ENCODE data around the gene ST7. TPM values are rescaled to one million over a fixed set of nuclear protein-coding genes. Genes with fewer than 3 reads are reported as not detected.
"Not testable (repeated sequence)": the region's sequence is repeated elsewhere in the genome, so short reads cannot be mapped to it uniquely, and the experiment has no call there.

ST7 gene
- total RNA-seq, 2 experiments from 2014 or later = 4.6 to 5.6 TPM

DNA sequence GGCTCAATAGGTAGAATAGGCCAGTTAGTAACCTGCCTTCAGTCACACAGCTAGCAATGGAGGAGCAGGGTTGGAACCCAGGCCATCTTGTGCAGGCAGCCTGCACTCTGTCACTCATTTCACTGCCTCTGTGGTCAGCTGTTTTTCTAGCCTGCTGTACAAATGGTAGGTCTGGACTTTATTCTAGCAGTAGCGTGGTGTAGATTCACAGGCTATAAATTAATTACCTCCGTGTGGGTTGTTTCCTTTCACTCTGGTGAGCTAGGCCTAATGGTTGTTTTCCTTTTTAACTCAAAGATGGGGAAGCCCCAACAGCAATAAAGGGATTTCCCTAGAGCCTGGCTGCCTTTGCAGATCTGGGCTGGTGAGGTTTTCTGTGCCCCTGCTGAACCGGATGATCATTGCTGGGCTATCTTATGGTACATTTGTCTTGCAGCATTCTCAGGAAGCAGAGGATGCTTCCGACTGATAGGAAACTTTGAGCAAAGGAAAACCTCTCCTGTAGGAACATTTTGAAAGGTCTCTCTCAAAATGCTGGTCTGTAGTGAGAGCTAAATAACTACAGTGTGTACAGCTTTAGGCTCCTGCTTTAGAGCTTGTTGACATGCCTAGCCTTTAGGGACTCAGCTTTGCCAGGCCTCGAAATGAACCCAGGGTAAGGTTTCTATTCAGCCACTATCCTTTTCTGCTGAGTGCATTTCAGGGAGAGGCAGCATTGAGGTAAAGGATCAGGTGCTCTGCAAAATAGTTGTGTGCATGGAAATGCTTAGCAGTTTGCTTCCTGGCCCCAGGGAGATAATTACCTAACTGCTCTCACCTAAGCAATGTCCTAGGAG lies 157.4 kb downstream of the ST7 start:
- DNase-seq = no peak
- peaks cover 14% of the 10 kb centered on the region for H3K4me1 Mint-ChIP-seq
- H3K27me3 Mint-ChIP-seq = no peaks in the 10 kb centered on the region
- peaks cover 7% of the 10 kb centered on the region for H3K36me3 Mint-ChIP-seq
- H3K4me3 Mint-ChIP-seq = peak overlapping the region; percentile 41
- peaks cover 5% of the 10 kb centered on the region for H3K9me3 Mint-ChIP-seq
- peak overlapping the region; percentile 79 for H3K27ac Mint-ChIP-seq
- POLR2A ChIA-PET = no interaction called here
- ATAC-seq (ENCODE audit: low read depth) = peak; percentile 99

DNA sequence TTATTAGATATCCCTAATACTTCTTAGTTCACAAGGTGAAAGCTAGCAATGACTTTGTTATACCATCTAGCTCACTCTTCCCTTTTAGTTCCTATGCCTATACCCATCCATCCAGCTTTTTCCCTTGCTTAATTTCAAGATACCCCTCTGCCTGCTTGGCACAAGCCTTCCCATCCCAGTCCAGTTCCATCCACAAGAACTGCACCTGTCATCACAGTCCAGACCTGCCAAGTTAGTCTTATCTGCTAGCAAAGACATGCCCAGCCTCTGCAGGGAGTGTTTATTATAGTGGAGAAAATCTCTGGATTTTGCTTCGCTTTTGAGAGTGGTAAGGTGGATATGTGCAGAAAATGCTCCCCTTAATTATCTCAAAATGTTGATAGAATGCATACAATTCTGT lies 158.2 kb downstream of the ST7 start:
- peaks cover 8% of the 10 kb centered on the region for H3K36me3 Mint-ChIP-seq
- no peak for DNase-seq
- H3K9me3 Mint-ChIP-seq = peaks cover 5% of the 10 kb centered on the region
- H3K27me3 Mint-ChIP-seq = no peaks in the 10 kb centered on the region
- no peak overlapping the region for H3K27ac Mint-ChIP-seq
- H3K4me1 Mint-ChIP-seq = peaks cover 14% of the 10 kb centered on the region
- no peak overlapping the region for H3K4me3 Mint-ChIP-seq
- ATAC-seq (ENCODE audit: low read depth) = no peak
- POLR2A ChIA-PET = no interaction called here

DNA sequence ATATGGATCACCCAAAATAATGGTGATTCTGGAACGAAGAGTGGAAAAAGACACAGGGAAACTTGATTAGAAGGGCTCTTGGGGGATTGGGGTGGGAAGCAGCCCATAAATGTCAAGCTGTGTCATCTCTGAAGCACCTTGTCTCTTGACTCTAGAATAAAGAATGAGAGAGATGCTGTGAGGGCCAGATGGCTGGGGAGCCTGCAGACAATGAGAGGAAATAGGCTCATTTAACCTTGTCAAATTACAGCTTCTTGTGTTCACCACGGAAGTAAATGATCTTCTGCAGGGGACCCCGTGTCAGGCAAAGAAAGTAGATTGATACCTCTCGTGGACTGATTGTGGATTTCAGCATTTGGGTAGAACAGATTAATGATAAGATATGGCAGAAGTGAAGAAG lies 159.3 kb downstream of the ST7 start:
- no peak overlapping the region for H3K4me3 Mint-ChIP-seq
- H3K9me3 Mint-ChIP-seq = peaks cover 5% of the 10 kb centered on the region
- DNase-seq = no peak
- no peaks in the 10 kb centered on the region for H3K27me3 Mint-ChIP-seq
- peaks cover 8% of the 10 kb centered on the region for H3K36me3 Mint-ChIP-seq
- no peak for ATAC-seq (ENCODE audit: low read depth)
- POLR2A ChIA-PET = no interaction called here
- no peak overlapping the region for H3K27ac Mint-ChIP-seq
- H3K4me1 Mint-ChIP-seq = peaks cover 14% of the 10 kb centered on the region

DNA sequence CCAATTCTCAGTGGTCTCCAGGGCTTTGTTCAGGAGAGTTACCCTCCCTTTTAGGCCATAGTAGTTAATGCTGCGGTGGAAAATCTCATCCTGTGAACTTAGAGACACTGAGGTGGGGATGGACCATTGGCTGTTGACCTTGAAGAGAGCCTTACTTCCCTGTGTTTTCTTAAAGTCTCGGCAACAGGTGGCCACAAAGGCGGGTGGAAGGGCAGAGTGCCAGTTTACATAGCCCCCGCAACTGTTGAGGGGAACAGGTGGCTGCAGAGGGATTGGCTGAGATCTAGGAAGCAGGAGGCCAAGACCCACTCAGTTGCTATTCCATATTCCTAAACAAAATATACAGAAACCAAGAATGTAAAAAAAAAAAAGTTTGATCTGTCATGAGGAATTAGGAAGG lies 160.6 kb downstream of the ST7 start:
- Mint-ChIP-seq H3K4me3 (no peak overlapping the region), H3K27me3 (no peaks in the 10 kb centered on the region), H3K4me1 (peaks cover 11% of the 10 kb centered on the region), H3K27ac (no peak overlapping the region), H3K9me3 (peaks cover 3% of the 10 kb centered on the region), H3K36me3 (peaks cover 6% of the 10 kb centered on the region)
- DNase-seq = no peak
- no peak for ATAC-seq (ENCODE audit: low read depth)
- POLR2A ChIA-PET = no interaction called here

DNA sequence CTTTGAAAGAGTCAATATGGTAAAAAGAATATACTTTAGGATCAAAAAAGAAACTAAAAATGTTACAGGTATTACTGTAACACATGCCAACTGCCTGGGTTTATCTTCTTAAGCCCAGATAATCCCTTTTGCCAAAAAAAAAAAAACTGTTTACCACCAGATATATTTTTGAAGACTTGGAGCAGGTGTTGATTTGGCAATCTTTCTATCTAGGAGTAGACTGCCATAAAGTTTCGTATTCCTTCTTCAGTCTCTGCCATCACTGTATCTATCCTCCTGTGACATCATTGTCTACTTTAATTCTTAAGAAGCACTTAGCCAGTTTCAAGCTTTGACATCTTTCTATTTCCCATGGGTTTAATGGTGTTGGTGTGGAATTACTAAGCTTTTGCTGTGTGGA lies 161.0 kb downstream of the ST7 start:
- no peak for ATAC-seq (ENCODE audit: low read depth)
- Mint-ChIP-seq H3K4me3 (no peak overlapping the region), H3K27me3 (no peaks in the 10 kb centered on the region), H3K36me3 (peaks cover 2% of the 10 kb centered on the region), H3K9me3 (no peaks in the 10 kb centered on the region), H3K4me1 (peaks cover 11% of the 10 kb centered on the region), H3K27ac (no peak overlapping the region)
- no peak for DNase-seq
- POLR2A ChIA-PET = no interaction called here

DNA sequence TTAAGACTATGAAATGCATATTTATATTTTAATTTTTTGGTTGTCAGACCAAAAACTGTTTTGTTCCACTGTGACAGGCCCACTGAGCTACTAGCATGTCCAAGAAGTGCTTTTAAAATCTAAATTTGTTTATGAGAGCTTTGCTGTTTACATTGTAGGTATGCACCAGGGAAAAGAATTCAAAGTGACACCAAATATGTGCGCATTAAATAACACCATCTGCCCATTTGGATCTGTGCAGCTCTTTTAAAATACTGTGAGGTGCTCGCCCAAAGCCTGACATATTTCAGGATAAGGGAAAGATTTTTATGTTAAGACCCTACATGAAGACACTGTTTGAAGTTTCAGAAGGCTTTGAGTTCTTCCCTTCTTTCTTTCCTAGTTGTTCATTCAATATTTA lies 162.9 kb downstream of the ST7 start:
- ATAC-seq (ENCODE audit: low read depth) (no peak), DNase-seq (no peak)
- Mint-ChIP-seq H3K36me3 (peaks cover 2% of the 10 kb centered on the region), H3K27ac (no peak overlapping the region), H3K27me3 (no peaks in the 10 kb centered on the region), H3K9me3 (no peaks in the 10 kb centered on the region), H3K4me3 (no peak overlapping the region), H3K4me1 (no peaks in the 10 kb centered on the region)
- POLR2A ChIA-PET = no interaction called here

DNA sequence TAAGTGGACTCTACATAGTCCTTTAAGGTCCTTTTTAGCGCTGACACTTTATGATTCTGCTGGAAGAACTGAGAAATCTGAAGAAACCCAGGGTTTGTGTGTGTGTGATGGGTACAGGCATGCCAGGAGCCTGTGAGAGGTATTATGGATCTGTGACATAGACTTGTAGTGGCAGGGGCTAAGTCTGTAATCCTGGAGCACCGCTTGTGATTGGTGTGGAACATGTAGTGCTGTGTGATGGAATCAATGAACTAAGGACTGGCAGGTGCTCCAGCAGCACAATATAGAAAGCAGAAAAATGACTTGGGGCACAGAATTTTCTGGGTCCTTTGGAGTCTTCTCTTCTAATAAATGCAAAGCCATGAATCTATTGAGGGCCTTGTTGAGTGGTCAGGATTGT lies 163.9 kb downstream of the ST7 start:
- no peaks in the 10 kb centered on the region for H3K4me1 Mint-ChIP-seq
- DNase-seq (no peak), ATAC-seq (ENCODE audit: low read depth) (no peak)
- POLR2A ChIA-PET = no interaction called here
- H3K27me3 Mint-ChIP-seq = no peaks in the 10 kb centered on the region
- H3K4me3 Mint-ChIP-seq = no peak overlapping the region
- no peaks in the 10 kb centered on the region for H3K9me3 Mint-ChIP-seq
- peaks cover 2% of the 10 kb centered on the region for H3K36me3 Mint-ChIP-seq
- H3K27ac Mint-ChIP-seq = no peak overlapping the region

DNA sequence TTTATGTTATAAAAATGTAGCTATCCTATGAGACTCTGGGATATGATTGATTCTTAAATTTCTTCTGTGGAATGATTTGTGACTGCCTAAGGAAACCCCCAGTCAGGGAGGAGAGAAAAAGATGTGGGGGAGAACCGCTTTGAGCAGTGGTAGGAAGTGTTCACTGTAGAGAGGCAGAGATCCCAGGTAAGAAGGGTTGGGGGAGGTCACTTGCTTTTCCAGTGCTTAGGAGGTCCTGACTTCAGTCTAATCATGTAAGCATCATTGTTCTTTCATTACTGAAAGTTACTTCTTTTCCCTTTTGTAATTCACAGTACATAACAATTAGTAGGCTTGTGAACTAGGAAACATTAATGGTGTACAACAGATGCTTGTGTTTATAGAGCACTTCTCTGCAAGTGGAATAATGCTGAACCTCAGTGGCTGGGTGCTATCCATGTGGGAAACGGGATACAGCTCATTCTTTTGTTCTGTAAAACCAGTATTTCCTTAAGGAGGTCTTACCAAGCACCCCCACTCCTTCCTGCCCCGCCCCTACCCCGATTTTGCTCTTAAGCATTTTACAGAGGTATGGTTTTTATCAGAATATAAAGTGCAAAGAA lies 165.4 kb downstream of the ST7 start:
- Mint-ChIP-seq H3K27me3 (no peaks in the 10 kb centered on the region), H3K4me3 (no peak overlapping the region), H3K27ac (no peak overlapping the region), H3K36me3 (peaks cover 2% of the 10 kb centered on the region), H3K4me1 (no peaks in the 10 kb centered on the region), H3K9me3 (no peaks in the 10 kb centered on the region)
- DNase-seq (no peak), ATAC-seq (ENCODE audit: low read depth) (no peak)
- POLR2A ChIA-PET = no interaction called here

DNA sequence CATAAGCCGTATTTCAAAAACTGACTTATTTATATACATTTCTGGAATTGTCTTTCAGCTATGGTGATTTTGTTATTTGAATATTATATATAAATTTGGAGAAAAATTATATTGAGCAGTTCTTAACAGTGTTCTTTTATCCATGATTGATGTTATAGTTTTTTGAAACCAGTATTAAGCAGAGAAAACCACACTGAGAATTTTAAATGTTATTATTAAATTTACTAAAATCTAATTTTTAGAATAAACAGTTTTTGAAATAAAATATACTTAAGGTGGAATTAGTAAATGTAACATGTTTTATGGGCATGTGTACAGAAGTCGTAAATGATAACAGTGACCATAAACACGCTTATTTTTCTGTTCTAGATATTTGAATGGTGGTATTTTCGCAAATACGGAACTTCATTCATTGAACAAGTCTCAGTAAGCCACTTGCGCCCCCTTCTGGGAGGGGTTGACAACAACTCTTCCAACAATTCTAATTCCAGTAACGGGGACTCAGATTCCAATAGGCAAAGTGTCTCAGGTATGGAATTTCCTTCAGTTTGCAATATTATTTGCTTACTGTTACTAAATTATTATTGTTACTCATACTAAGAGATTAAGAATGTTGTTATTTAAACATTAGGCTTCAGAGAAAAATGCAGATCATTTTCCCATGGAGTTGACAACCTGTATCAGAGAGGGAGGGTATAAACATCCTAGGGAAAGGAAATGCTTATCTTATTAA lies 166.1 kb downstream of the ST7 start:
- Mint-ChIP-seq H3K27ac (no peak overlapping the region), H3K9me3 (no peaks in the 10 kb centered on the region), H3K4me1 (no peaks in the 10 kb centered on the region), H3K4me3 (no peak overlapping the region), H3K36me3 (peaks cover 2% of the 10 kb centered on the region), H3K27me3 (no peaks in the 10 kb centered on the region)
- DNase-seq (peak; percentile 72), ATAC-seq (ENCODE audit: low read depth) (no peak)
- POLR2A ChIA-PET = no interaction called here

DNA sequence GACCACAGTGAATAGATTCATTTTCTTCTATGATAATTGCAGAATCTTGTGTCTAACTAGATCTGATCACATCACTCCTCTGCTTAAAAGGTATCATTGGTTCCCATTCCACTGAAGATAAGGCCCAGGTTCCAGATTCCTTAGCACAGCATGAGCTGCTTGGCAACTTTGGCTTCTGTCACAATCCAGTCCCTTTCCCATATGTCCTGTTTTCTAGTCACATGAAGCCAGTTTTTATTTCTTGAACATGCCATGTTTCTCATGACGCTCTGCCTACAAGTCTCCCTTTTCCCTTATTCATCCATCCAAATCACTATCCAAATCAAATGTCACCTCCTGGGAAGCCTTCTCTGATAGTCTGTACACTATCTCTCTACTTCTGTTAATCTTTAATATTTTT lies 167.0 kb downstream of the ST7 start:
- H3K36me3 Mint-ChIP-seq; H3K4me3 Mint-ChIP-seq; H3K4me1 Mint-ChIP-seq; ATAC-seq (ENCODE audit: low read depth); H3K27me3 Mint-ChIP-seq; H3K27ac Mint-ChIP-seq; DNase-seq; POLR2A ChIA-PET; H3K9me3 Mint-ChIP-seq: not testable (repeated sequence)

DNA sequence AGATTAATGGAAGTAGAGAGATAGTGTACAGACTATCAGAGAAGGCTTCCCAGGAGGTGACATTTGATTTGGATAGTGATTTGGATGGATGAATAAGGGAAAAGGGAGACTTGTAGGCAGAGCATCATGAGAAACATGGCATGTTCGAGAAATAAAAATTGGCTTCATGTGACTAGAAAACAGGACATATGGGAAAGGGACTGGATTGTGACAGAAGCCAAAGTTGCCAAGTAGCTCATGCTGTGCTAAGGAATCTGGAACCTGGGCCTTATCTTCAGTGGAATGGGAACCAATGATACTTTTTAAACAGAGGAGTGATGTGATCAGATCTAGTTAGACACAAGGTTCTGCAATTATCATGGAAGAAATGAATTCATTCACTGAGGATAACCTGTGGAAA lies 168.7 kb downstream of the ST7 start:
- not testable (repeated sequence) for H3K36me3 Mint-ChIP-seq; DNase-seq; ATAC-seq (ENCODE audit: low read depth); H3K4me1 Mint-ChIP-seq; H3K27me3 Mint-ChIP-seq; H3K4me3 Mint-ChIP-seq; H3K27ac Mint-ChIP-seq; H3K9me3 Mint-ChIP-seq
- POLR2A ChIA-PET = interaction anchor here (0.5 kb wide), 1 partner anchor 182 kb away, joined by 3 read pairs; no protein-coding TSS in a partner anchor

DNA sequence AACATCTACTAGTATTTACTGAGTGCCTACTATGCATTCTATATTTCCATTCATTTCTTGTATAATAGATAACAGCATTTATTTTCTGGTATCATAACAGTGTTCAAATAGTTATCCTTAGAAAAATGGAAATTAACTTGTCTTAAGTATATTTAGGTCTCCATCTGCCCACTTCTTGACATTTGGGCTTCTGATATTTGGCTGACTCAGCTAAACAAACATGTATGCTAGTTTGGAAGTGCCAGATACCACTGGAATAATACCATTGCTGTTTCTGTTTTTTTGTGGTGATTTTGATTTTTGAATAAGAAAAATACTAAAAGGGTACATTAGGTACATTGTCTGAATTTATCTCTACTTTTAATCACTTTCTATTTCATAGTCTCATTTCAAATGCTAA lies 169.2 kb downstream of the ST7 start:
- Mint-ChIP-seq H3K9me3 (no peaks in the 10 kb centered on the region), H3K4me1 (peaks cover 4% of the 10 kb centered on the region), H3K36me3 (no peaks in the 10 kb centered on the region), H3K27ac (no peak overlapping the region), H3K4me3 (no peak overlapping the region), H3K27me3 (peaks cover 2% of the 10 kb centered on the region)
- ATAC-seq (ENCODE audit: low read depth) = no peak
- DNase-seq = no peak
- POLR2A ChIA-PET = no interaction called here

DNA sequence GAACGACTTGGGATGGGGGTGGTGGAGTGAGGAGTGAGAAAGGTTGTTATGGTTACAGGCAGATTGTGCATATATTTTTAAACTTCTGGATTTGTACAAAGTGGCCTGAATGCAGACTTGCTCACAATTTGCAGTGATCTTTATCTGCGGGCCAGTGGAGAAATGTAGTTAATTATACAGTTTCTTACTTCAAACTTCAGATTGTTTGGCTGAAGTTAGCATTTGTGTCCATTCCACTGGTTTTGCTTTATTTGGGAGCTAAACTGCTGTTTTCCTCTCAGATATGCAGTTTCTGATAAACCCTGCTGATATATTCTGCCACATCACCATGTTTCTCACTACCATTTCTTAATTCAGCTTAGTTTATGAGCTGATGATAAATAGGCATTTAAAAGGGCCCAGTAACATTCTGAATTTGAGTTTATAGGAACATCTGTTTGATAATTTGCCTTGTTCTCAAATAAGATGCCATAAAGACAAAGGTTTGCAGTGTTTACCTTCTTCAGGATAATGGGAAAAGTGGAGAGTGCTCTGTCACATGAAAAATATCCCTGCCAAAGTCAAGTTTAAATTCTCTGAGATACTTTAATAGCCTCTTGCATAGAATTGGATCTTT lies 170.1 kb downstream of the ST7 start:
- H3K4me3 Mint-ChIP-seq = no peak overlapping the region
- ATAC-seq (ENCODE audit: low read depth) = no peak
- POLR2A ChIA-PET = no interaction called here

More for the DNA sequence above, 170.1 kb downstream of the ST7 start:
- no peak for DNase-seq
- Mint-ChIP-seq H3K27ac (no peak overlapping the region), H3K27me3 (peaks cover 2% of the 10 kb centered on the region), H3K4me1 (peaks cover 4% of the 10 kb centered on the region), H3K9me3 (no peaks in the 10 kb centered on the region), H3K36me3 (no peaks in the 10 kb centered on the region)
